ENCODE measurements around the gene RNF227.

RNF227 gene

DNA sequence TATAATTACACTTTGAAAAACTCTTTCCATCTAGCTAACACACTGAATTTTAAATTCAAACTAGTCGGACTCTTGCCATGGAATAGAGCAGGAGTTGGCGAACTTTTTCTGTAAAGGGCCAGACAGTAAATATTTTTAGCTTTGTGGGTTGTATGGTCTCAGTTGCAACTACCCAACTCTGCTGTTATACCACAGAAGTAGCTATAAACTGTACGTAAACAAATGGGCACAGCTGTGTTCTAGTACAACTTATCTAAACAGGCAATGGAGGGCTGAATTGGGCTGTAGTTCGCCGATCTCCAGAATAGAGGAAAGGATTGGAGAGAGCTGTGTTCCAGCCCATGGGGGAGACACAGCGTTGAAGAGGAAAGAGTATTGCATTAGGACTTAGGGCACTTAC lies 24.7 kb upstream of the RNF227 start:
- no peak for DNase-seq (ENCODE audit: low read depth)
- H3K4me3 ChIP-seq (ENCODE audit: low read depth, low read length): no peak overlapping the region
- no peak for TF ChIP-seq CTCF (IDR thresholded peaks at IDR 0.05; ENCODE audit: insufficient read depth, low read depth, low read length, missing control alignments)

DNA sequence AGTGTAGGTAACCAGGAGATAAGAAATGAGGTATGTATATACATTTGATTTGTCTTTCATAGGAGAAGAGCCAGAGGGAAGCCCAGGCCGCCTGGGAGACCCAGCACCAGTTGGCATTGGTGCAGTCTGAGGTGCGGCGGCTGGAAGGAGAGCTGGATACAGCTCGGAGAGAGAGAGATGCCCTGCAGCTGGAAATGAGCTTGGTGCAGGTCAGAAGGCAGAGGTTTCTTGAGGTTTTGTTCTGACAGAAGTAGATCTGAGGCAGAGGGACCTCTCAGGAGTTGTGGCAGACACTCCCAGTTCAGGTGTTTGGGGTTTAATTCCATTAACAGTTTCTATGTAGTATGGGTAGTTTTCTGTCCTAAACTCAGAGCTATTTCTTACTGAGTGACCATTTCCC lies 23.9 kb upstream of the RNF227 start:
- H3K4me3 ChIP-seq (ENCODE audit: low read depth, low read length): no peak overlapping the region
- no peak for DNase-seq (ENCODE audit: low read depth)
- TF ChIP-seq CTCF (IDR thresholded peaks at IDR 0.05; ENCODE audit: insufficient read depth, low read depth, low read length, missing control alignments): no peak

GRCh38 chr17:7935859-7936258 lies 19.8 kb upstream of the RNF227 start:
- no peak overlapping the region for H3K4me3 ChIP-seq (ENCODE audit: low read depth, low read length)
- no peak for TF ChIP-seq CTCF (IDR thresholded peaks at IDR 0.05; ENCODE audit: insufficient read depth, low read depth, low read length, missing control alignments)
- no peak for DNase-seq (ENCODE audit: low read depth)

GRCh38 chr17:7932949-7933348 lies 16.9 kb upstream of the RNF227 start:
- no peak for TF ChIP-seq CTCF (IDR thresholded peaks at IDR 0.05; ENCODE audit: insufficient read depth, low read depth, low read length, missing control alignments)
- peak; percentile 50 for DNase-seq (ENCODE audit: low read depth)
- H3K4me3 ChIP-seq (ENCODE audit: low read depth, low read length): peak overlapping the region; percentile 74

DNA sequence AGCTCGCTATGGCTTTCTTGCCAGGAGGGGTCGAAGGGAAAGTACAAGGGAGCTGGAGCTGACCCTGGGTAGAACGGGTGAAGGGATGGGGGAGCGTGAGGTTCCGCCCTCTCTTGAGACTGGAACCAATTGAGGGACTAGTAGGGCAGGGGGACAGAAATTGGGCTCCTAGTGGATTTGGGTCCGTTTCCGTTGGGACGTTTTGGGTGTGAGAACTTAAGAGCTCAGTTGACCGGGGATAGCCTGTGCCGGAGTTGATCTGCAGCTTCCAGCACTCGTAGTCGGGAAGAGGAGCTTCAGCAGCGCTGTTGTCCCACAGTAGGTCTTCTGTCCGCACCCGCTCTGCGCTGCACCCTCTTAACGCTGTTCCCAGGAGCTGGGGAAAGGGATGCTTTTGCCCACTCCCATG lies 16.4 kb upstream of the RNF227 start:
- TF ChIP-seq CTCF (IDR thresholded peaks at IDR 0.05; ENCODE audit: insufficient read depth, low read depth, low read length, missing control alignments): no peak
- DNase-seq (ENCODE audit: low read depth): peak; percentile 55

DNA sequence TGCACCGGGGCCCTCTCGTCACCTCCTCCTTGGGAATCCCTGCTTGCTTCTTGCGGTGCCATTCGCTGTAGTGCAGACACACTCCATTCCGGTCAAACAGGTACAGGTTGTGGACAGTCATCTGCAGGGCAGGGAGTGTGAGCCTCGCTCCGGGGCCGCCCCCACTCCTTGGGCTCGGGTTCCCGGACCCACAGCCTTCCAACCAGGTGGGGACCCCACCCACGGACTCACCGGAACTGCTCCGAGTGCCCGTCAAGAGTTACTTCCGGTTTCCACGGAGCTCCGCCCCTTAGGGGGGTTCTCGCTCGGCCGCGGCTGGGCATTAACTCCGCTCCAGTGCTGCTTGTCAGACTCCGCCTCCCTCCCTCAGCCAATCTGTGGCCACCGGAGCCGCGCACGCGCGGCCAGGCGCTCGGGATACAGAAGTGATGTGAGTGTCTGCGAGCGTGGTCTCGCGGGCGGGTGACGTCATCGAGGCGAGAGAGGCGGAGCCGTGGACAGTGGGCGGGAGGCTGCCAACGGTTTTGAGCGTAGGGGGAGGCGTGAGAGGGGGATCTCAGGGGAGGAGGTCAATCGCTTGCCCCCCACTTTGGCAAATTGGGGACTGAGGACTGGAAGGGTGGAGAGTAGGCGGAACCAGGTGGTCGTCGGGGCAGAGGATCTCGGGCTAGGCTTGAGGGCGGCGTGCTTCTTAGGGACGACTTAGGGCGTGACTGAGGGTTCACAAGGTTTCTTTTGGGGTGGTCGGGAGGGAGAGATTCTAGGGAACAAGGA lies 15.8 kb upstream of the RNF227 start, which contains the start of the genes CNTROB and TRAPPC1:
Gene CNTROB (plus strand): TSS at position 498 of the 774 bp plus-strand sequence. CDS start 874 bp downstream, outside the sequence.
Gene TRAPPC1 (minus strand): TSS at position 238 of the 774 bp plus-strand sequence. CDS start 117 bp downstream, at position 121.
- H3K4me3 ChIP-seq (ENCODE audit: low read depth, low read length): peak within 1 kb of the TSS; percentile 74
- DNase-seq (ENCODE audit: low read depth): peak; percentile 99
- TF ChIP-seq CTCF (IDR thresholded peaks at IDR 0.05; ENCODE audit: insufficient read depth, low read depth, low read length, missing control alignments): no peak

More for the DNA sequence above, 16.4 kb upstream of the RNF227 start:
- peak overlapping the region; percentile 74 for H3K4me3 ChIP-seq (ENCODE audit: low read depth, low read length)
